Measurements from ENCODE around the gene NACAD. TPM values are rescaled to one million over a fixed set of nuclear protein-coding genes. Genes with fewer than 3 reads are reported as not detected.

Gene NACAD
- total RNA-seq, 2 donors from 2014 or later = 10.8 to 11.1 TPM

- no peak for TF ChIP-seq CTCF (IDR thresholded peaks at IDR 0.05)
- Histone ChIP-seq H3K36me3 (no peaks in the 10 kb centered on the region), H3K4me3 (no peak overlapping the region), H3K9me3 (no peaks in the 10 kb centered on the region), H3K4me1 (ENCODE audit: control insufficient read depth in 1 of 2, low read depth in 2 of 2) (no peaks in the 10 kb centered on the region), H3K27ac (no peak overlapping the region), H3K27me3 (replicated peaks; ENCODE audit: insufficient read depth) (no peaks in the 10 kb centered on the region)
- DNase-seq (ENCODE audit: low spot score) = no peak
- no peak for ATAC-seq (ENCODE audit: insufficient number of reproducible peaks, low FRiP score, low read depth)
Measured at GRCh38 chr7:45053401-45053800, 35.4 kb downstream of the NACAD start.

- ATAC-seq (ENCODE audit: insufficient number of reproducible peaks, low FRiP score, low read depth) (no peak), DNase-seq (ENCODE audit: low spot score) (no peak)
- peaks cover 2% of the 10 kb centered on the region for H3K36me3 ChIP-seq
- no peaks in the 10 kb centered on the region for H3K9me3 ChIP-seq
- H3K4me1 ChIP-seq (ENCODE audit: control insufficient read depth in 1 of 2, low read depth in 2 of 2) = no peaks in the 10 kb centered on the region
- H3K4me3 ChIP-seq = no peak overlapping the region
- TF ChIP-seq CTCF (IDR thresholded peaks at IDR 0.05) = no peak
- H3K27me3 ChIP-seq (replicated peaks; ENCODE audit: insufficient read depth) = no peaks in the 10 kb centered on the region
- no peak overlapping the region for H3K27ac ChIP-seq
Measured at GRCh38 chr7:45052011-45052410, 36.8 kb downstream of the NACAD start.

- no peak for TF ChIP-seq CTCF (IDR thresholded peaks at IDR 0.05)
- no peak for DNase-seq (ENCODE audit: low spot score)
- no peak overlapping the region for H3K27ac ChIP-seq
- no peaks in the 10 kb centered on the region for H3K27me3 ChIP-seq (replicated peaks; ENCODE audit: insufficient read depth)
- H3K4me1 ChIP-seq (ENCODE audit: control insufficient read depth in 1 of 2, low read depth in 2 of 2) = no peaks in the 10 kb centered on the region
- ATAC-seq (ENCODE audit: insufficient number of reproducible peaks, low FRiP score, low read depth) = no peak
- H3K36me3 ChIP-seq = peaks cover 2% of the 10 kb centered on the region
- H3K9me3 ChIP-seq = no peaks in the 10 kb centered on the region
- no peak overlapping the region for H3K4me3 ChIP-seq
Measured at GRCh38 chr7:45050198-45050597, 38.6 kb downstream of the NACAD start.

GRCh38 chr7:45048748-45049147 is 40.0 kb downstream of the NACAD start:
- TF ChIP-seq CTCF (IDR thresholded peaks at IDR 0.05) = no peak
- H3K9me3 ChIP-seq = no peaks in the 10 kb centered on the region
- DNase-seq (ENCODE audit: low spot score) = no peak
- H3K4me1 ChIP-seq (ENCODE audit: control insufficient read depth in 1 of 2, low read depth in 2 of 2) = no peaks in the 10 kb centered on the region
- peaks cover 2% of the 10 kb centered on the region for H3K36me3 ChIP-seq
- no peaks in the 10 kb centered on the region for H3K27me3 ChIP-seq (replicated peaks; ENCODE audit: insufficient read depth)
- no peak overlapping the region for H3K27ac ChIP-seq
- no peak for ATAC-seq (ENCODE audit: insufficient number of reproducible peaks, low FRiP score, low read depth)
- H3K4me3 ChIP-seq = no peak overlapping the region

GRCh38 chr7:45044338-45044737 is 44.4 kb downstream of the NACAD start:
- H3K36me3 ChIP-seq = peaks cover 6% of the 10 kb centered on the region

More at GRCh38 chr7:45044338-45044737, 44.4 kb downstream of the NACAD start:
- no peak for ATAC-seq (ENCODE audit: insufficient number of reproducible peaks, low FRiP score, low read depth)
- Histone ChIP-seq H3K27ac (no peak overlapping the region), H3K4me3 (no peak overlapping the region), H3K4me1 (ENCODE audit: control insufficient read depth in 1 of 2, low read depth in 2 of 2) (no peaks in the 10 kb centered on the region), H3K9me3 (no peaks in the 10 kb centered on the region), H3K27me3 (replicated peaks; ENCODE audit: insufficient read depth) (no peaks in the 10 kb centered on the region)
- no peak for TF ChIP-seq CTCF (IDR thresholded peaks at IDR 0.05)
- no peak for DNase-seq (ENCODE audit: low spot score)

Data from thoracic aorta (tissue), 2 donors.